Left cardiac atrium (tissue), 4 donors: ENCODE results near the gene GPATCH2. TPM values are rescaled to one million over a fixed set of nuclear protein-coding genes. Genes with fewer than 3 reads are reported as not detected.

ENCODE experiments used
- ATAC-seq, 2 donors: fragments of 200-7000 bp; cut with Tn5 transposase; one replicate each; pipeline ENCODE4 v1.9.1; 2020; ENCODE audit warnings: mild to moderate bottlenecking in 2 of 2, moderate library complexity in 2 of 2
- DNase-seq: peaks from one replicate; pipeline ENCODE4 v3.0.0-alpha.2; 2020
- intact Hi-C, 2 donors: fragments of 100-400 bp; cut with DNase I; formaldehyde crosslinking; loops; one replicate each; pipeline versions ENCODE4 v1.14.1 to v1.15.1; 2022 to 2023
- total RNA-seq, 2 donors: library from RNA; stranded (reverse); fragmentation: NEBNext Ultra II Directional; extraction: Animal tissue kit (Norgen Biotek cat#: 25700); gene quantifications; one replicate each; pipeline ENCODE4 v1.2.1, GENCODE V29; 2021
- donor health status: DM: no; HTN: yes; CAD: no.
- donor health status: DM: no; HTN: yes; CAD: no; lungs with severe emphysema.
- donor health status: DM: yes; HTN: yes; CAD: no.
- donor health status: Dilated cardiomyopathy.

The GPATCH2 gene
- total RNA-seq, 2 donors from 2014 or later: 8.0 to 10.8 TPM

DNA sequence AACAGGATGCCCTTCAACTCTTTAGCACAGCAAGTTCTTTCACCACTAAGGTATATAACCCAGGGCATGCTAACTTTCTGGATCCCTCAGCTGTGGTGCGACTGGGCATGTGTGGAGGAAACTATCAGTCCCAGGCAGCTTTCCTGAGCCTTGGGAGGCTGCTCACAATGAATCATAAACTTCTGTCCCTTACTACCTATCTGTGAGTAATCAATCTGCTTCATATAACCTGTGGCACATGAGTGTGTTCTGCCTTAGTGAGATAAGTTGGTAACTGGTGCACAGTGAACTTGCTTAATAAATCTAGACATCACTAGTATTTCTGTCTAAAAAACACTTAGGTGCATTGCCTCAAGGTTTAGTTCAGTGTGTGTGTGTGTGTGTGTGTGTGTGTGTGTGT lies 158.0 kb downstream of the GPATCH2 start:
- intact Hi-C loops: no loop called here
- ATAC-seq (no peak), DNase-seq (no peak)

DNA sequence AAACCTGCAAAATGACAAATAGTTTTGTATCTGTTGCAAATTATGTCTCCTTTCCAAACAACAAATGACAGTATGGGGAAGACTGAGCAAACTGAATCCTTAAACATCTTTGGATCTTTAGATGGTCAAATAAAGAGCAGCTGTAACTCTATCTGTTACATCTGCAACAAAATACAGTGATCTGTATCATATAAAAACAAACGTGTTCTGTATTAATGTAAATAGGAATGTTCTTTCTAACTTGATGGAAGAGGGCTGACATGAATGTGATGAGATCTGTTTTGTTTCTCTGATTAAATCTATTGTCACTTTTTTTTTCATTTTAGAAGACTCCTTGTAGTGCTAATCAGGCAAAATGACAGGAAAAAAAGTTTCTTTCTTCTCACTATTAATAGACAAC lies 159.5 kb downstream of the GPATCH2 start:
- DNase-seq (no peak), ATAC-seq (no peak)
- intact Hi-C loops: no loop called here

DNA sequence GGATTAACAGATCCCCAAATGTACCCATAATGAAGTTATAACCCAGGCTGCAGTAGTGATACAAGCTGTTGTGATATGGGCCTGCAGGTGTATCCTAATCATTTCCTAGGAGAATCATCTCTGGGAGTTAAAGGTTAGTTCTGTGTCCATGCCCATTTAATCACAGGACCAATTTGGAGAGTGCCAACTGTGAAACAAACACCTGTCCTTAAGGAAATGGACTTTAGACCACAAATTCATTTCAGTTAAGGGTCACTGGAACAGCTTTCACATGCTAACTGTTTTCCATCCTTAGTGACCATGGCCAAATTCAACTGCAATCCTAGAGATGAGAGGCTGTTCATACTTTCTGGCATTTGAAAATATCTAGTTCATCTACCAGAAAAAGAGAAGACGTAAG lies 160.9 kb downstream of the GPATCH2 start:
- ATAC-seq (no peak), DNase-seq (no peak)
- intact Hi-C loops: no loop called here

DNA sequence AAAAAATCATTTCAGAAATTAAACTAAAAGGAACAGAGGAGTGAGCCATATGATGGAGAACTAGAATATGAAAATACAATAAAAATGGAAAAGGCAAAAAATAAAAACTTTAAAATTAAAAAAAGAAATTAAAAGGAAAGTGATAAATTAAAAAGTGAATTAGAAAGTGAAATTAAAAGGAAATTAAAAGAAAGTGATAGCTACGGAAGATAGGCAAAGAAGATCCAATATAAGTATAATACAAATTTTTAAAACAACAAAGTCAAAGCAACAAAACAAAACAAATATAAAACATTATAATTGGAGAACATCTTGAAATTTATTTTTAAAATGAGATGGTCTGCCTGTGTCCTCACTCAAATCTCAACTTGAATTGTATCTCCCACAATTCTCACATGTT lies 165.8 kb downstream of the GPATCH2 start:
- no peak for DNase-seq
- ATAC-seq: no peak
- intact Hi-C loops: no loop called here

DNA sequence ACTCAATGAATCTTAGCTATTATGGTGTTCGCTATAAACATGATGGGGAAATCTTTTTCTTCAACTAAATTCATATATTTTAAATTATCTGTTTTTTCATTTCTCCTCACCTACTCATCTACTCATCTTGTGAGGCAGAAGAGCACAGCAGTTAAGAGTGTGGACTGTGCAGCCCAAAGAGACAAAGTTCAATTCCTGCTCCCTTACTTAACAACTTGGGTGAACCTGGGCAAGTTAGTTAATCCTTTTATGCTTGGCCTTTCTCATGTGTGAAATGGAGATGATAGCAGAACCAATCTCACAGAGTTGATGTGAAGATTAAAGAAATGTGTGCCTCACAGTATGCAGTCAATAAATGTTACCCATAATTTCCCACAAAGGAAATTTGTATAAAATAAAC lies 168.2 kb downstream of the GPATCH2 start:
- ATAC-seq: no peak
- no peak for DNase-seq
- intact Hi-C loops: no loop called here

DNA sequence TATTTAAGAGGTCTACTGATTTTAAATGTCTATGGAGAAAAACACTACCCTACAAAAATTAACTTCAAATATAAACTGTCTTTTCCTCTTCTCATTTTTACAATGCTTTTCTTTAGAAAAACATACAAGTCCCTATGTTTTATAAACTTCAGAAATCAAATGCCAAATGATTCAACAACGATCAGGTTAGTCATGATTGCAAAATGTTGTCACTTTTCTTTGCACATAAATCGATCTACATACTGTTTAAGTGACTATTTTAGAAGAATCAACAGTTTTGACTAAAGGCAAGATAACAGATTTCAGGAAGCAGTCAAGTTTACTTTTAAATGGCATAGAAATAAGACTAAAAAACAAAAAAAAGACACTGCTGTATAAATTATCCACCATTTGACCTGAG lies 168.7 kb downstream of the GPATCH2 start:
- no peak for ATAC-seq
- DNase-seq: no peak
- intact Hi-C loops: no loop called here

DNA sequence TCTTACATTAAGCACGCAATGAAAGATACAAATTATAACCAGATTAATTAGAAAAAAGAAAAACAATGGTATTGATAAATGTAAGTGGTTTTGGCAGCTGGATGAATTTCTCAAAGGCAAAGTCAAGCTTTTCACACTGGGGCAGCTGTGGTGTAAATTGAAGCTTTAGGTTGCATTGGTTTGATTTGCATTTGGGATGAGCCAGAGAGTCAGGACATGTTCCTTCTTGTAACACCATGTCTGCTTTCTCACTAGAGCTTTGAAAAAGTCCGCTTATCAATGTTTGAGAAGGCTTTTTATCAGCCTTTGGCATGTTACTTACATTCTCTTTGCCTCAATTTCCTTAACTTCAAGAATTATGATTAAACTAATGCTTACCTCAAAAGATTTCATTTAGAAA lies 173.9 kb downstream of the GPATCH2 start:
- intact Hi-C loops: no loop called here
- no peak for DNase-seq
- no peak for ATAC-seq

DNA sequence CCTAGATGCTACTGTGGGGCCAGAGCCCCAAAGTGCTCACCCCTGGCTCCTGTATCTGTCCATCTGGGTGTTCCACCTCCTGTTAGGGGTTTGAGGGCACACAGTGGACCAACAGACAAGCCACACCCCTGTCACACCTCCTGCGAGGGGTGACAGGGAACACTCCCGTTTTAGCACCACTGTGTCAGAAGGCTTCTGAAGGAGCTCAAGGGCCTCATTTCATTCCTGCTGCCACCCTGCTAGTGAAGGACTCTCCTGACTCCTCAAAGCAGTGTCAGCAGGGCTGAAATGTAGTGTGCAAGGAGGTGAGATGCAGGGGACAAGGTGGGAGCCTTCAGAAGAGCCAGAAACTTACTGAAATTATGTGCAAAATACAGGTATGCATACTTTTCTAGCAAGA lies 174.6 kb downstream of the GPATCH2 start:
- ATAC-seq: peak; percentile 33 to 62
- intact Hi-C loops: no loop called here

DNA sequence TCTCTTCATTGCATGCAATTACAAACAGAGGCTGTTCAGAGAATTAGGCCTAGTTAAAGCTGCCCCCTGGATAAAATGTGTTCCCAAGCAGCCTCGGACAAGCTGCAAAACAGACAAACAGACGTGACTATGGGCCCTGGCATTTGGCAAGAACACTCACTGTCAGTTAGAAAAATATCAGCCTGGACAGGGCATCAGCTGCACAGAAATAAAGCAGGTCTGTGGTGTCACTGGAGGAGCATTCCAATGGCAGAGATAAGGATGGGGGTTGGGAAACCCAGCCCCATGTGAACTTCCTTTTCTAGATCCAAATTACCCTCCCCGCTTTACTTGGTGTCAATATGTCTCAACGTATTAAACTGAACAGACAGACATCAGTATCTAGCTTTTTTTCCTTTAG lies 177.1 kb downstream of the GPATCH2 start:
- peak; percentile 33 for DNase-seq
- intact Hi-C loops: no loop called here
- peak; percentile 89 to 95 for ATAC-seq

More for the DNA sequence above, 174.6 kb downstream of the GPATCH2 start:
- peak; percentile 11 for DNase-seq

DNA sequence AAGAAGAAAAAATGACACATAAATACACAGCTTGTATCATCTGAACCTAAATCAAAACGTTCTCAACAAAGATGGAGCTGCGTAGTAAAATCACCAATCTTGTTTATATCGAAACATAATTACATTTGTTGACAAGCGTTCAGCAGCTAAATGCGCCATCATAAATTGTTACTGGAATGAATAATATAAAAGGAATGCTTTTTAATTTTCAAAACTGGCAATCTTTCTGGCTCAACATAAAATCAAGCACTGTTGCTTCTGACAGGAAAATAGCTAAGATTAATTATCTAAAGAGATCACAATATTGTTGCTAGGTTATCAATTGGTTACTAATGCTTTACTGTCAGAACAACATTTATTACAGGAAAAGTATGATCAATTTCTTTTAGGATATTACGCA lies 181.5 kb downstream of the GPATCH2 start:
- ATAC-seq (no peak), DNase-seq (no peak)
- intact Hi-C loops: no loop called here

DNA sequence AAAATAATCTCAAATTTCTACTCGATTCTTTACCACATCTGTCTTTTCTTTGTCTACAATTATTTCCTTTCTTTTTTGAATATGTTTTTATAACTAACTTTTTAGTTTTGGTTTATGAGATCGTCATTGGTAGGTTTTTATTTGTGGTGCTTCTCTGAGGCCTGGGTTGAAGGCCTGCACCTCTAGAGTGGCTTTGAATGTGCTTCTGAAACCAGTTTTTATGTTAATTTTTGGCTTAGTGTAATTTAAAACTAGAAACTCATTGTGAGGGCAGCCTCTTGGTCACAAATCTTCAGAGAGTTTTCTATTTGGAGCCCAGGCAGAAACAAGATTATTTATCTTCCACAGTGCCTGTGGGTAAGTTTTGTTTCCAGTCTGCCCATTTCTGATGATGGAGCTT lies 187.0 kb downstream of the GPATCH2 start:
- ATAC-seq: no peak
- intact Hi-C loops: no loop called here

DNA sequence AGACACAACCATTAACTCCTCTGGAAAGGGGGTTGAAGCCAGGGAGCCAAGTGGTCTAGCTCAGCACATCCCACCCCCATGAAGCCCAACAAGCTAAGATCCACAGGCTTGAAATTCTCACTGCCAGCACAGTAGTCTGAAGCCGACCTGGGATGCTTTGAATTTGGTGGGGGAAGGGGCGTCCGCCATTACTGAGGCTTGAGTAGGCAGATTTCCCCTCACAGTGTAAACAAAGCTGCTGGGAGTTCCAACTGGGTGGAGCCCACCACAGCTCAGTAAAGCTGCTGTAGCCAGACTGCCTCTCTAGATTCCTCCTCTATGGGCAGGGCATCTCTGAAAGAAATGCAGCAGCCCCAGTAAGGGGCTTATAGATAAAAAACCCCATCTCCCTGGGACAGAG lies 193.5 kb downstream of the GPATCH2 start:
- no peak for ATAC-seq
- DNase-seq: no peak
- intact Hi-C loops: no loop called here

More for the DNA sequence above, 187.0 kb downstream of the GPATCH2 start:
- DNase-seq: no peak

DNA sequence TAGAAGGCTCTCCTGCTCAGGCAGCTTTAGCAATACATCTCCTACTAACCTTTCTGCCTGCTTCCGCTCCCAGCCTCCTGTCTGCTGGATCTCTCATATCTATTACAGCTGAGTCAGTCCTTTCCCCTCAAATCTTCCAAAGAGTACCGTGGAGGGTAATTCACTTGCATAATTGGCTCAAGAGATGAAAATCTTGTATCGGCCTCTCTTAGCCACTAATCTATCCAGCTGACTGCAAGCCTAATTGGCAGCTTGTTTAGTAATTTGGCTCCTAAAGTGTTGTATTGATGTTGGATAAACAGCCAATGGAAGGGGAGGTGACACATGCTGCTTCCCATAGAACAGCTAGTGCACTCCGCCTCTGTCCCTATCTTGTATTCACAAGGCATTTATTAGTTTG lies 195.7 kb downstream of the GPATCH2 start:
- ATAC-seq (no peak), DNase-seq (no peak)
- intact Hi-C loops: no loop called here

DNA sequence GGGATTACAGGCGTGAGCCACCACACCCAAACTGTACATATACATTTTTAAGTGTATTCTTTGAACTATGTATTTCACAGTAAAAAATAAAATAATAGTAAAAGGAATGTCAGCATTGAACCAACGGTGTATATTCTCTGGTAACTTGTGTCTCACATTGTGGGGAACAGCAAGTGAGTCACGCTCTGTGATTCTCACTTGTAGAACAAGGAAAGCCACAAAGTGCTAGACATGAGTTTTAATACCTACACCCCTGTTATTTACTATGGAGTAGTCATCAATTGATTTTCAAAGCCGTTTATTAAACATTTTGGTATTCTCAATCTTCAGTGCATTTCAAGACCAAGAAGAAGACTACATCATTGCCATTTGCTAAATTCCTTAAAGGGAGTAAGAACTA lies 197.2 kb downstream of the GPATCH2 start:
- intact Hi-C loops: no loop called here
- no peak for ATAC-seq
- DNase-seq: no peak

DNA sequence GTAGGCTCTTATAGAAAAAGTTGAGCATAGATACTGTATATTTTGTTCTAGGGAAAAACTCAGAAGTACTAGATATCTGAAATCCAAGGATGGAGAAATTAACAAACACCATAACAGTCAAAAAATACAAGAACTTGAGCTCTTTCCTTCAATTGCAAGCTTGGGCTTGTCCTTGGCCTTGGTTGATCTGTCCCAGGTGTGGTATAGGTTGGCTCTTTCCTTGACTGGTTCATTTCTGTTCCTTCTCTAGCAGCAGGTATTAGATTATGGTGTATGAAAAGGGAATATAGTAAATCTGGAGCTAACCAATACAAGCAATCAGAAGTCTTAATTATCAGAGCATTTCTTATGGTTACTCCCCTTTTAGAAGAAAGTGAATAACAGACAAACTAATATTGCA lies 198.6 kb downstream of the GPATCH2 start:
- no peak for DNase-seq
- intact Hi-C loops: no loop called here
- ATAC-seq: no peak

DNA sequence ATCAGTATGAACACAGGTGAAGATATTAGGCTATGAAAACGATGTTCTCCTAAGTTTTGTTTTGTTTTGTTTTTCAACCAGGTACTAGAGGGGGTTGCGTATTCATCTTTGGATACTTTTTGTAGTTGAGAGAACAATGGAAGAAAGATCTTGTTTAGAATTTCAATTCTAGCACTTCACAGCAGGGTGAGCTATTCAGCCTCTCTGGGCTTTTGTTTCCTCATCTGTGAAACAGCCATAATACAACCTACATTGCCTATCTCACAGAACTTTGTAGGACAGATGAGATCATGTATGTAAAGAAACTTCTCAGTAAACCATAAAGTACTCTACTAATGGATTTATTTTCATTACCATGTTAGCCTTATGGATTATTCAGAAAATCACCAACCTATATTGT lies 199.5 kb downstream of the GPATCH2 start:
- DNase-seq (no peak), ATAC-seq (no peak)
- intact Hi-C loops: no loop called here

DNA sequence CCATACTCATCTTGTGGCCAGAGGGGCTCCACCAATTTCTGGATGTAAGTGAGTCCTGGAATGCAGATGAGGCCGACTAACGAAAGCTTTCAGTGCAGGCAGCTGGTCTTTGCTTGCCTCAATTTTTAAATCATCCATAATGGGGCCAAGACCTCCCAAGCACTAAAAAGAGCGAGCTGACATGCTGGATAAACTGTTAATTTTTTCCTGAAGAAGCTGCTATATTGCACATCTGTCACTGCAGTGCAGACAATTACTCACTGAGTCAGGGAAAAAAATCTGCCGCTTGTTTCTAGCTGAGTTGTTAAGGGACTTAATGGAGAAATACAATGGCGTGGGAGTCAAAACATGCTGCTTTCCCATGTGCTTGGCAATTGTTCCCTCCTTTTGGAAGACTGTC lies 205.5 kb downstream of the GPATCH2 start:
- ATAC-seq: peak in 1 of 2 donors; percentile 58
- intact Hi-C loops: no loop called here

DNA sequence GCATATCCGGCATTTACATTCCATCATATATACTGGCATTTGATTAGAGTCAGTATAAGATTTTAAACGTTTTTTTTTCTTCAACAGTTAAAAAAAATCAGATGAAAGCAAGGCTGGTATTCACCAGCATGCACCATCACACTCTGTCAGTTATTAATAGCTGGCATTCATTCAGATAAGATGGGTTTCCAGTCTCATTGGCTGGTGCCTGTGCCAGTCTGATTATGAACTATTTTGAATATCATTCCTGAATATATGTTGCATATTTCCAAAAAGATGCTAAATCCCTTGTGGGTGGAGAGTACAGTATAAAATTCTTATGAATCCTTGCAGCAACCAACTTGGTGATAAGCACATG lies 211.7 kb downstream of the GPATCH2 start:
- DNase-seq: no peak
- intact Hi-C loops: no loop called here
- ATAC-seq: peak in 1 of 2 donors; percentile 72

More for the DNA sequence above, 205.5 kb downstream of the GPATCH2 start:
- DNase-seq: no peak

DNA sequence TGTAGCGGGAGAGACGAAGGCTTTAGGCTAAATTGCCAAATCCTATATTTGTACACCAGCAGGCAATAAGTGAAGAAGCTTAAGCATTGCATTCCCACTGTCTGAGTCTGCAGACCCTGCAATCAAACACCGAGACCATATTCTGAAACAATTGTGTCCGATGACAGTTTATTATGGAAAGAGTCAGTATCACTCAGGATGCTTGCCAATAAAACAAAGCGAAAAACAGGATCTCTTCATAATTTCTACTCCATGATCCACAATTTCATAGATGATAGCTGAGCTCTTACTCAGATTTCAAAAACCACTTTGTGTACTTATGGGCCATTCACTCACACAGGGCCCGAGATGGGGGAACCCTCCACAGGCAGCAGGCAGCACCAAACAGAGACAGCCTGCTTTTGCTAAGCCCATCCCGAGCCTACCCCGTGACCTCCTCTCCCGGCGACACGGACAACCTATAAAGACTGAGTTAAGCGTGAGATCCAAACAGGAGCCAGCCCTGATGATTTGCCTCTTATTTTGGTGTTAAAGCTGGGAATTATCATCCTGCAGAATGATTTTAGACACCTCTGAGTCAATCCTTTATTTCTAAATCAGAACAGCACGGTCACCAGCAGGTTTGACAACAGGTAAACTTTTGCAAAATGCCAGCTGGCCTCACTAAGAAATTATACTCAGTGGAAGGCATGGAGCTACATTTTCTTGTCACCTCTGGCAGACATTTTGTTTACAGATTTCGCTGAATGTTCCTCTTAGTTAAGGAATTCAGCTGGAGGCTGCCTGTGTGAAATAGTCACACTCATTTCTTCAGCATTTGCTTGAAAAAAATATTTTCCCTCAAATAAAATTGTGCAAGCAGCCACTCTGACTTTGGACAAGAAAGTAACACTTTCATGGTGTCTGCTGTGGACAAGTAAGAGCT lies 212.4 kb downstream of the GPATCH2 start:
- no peak for DNase-seq
- ATAC-seq: no peak
- intact Hi-C loops: no loop called here

DNA sequence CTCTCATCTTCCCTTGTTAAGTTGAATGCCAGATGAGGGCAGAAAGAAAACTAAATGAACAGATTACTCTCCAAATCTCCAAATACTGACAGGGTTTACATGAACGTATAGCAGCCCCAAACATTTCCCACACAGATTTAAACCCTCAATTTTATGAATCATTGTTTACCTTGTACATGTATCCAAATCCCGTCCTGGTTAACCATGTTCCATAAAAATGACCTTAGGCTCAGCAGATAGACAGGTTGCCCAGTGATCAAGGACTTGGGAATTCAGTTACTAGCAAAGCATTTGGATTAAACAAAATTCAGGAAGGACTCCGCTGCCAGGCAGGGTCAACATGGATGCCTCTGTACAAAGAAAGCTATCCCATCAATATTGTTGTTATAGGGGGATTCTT lies 213.5 kb downstream of the GPATCH2 start:
- DNase-seq: no peak
- no peak for ATAC-seq
- intact Hi-C loops: no loop called here

DNA sequence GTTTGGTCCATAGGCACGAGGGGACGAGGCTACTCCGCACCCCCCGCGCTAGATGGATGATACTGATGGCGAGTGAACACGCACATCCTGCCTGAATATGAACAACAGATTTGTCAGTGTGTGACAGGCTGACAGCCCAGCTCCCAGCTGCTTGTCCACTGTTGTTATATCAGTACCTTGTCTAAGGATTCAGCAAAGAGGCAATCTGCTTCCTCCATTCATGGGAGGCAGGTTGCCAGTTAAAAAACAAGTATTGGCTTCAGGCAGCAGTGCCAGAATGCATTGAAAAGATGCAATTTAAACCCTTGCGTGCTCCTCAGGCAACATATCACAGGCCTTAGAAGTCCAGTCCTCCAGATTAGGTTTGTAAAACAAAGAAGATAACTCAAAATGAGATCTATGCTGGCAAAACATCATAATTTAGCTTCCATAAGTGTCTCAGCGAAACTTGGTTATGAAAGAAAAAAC lies 223.3 kb downstream of the GPATCH2 start:
- DNase-seq (no peak), ATAC-seq (peak in 1 of 2 donors; percentile 41)
- intact Hi-C loops: no loop called here
